ENCODE results near the gene IER2. TPM values are rescaled to one million over a fixed set of nuclear protein-coding genes. Genes with fewer than 3 reads are reported as not detected.

IER2 gene
- total RNA-seq, 1 experiment from 2014 or later = 72.0 TPM

DNA sequence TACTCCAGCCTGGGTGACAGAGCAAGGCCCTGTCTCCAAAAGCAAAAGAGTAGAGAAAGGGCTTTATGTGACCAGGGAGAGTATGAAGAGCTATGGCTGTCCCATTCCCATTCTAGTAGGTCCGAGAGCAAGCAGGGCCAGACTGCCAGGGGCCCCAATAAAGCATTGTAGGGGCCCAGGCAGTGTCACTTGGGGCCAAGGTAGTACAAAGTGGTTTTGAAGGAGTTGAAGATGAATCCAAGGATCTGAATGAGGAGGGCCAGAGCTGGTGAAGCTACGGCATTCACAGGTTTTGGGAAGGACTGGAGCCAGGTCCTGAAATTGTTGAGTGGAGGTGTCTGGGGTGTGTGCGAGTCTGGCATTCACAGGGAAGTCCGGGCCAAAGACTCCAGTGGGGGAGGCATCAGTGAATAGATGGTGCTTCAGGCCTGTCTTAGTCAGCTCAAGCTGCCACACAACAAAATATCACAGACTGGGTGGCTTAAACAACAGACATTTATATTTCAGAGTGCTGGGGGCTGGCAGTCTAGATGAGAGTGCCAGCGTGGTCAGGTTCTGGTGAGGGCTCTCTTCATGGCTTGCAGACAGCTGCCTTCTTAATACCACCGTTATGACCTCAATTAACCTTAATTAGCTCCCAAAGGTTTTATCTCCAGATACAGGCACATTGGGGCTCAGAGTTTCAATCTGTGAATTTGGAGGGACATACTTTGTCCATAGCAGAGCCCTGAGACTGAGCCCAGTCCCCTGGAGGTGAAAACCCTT is 22.2 kb upstream of the IER2 start:
- Histone ChIP-seq H3K9me3 (no peaks in the 10 kb centered on the region), H3K36me3 (ENCODE audit: control insufficient read depth, insufficient read depth, low read length) (0 out of 2 replicates have a peak, but pooled peaks cover 2% of the 10 kb centered on the region), H3K27me3 (replicated peaks; ENCODE audit: control insufficient read depth, insufficient read depth, low read length) (no peaks in the 10 kb centered on the region), H3K4me3 (ENCODE audit: low read depth, low read length) (no peak overlapping the region), H3K4me1 (no peaks in the 10 kb centered on the region)
- H3K9me3 Mint-ChIP-seq (ENCODE audit: unreplicated experiment) = no peaks in the 10 kb centered on the region
- H3K4me3 Mint-ChIP-seq (ENCODE audit: unreplicated experiment) = no peak overlapping the region
- H3K4me1 Mint-ChIP-seq (ENCODE audit: low read depth, unreplicated experiment) = no peaks in the 10 kb centered on the region
- DNase-seq = no peak
- H3K27ac Mint-ChIP-seq (ENCODE audit: unreplicated experiment) = no peak overlapping the region
- intact Hi-C loops (cut with micrococcal nuclease; ENCODE audit: unreplicated experiment) = no loop called here
- CTCF ChIA-PET = no interaction called here
- peaks cover 42% of the 10 kb centered on the region for H3K36me3 Mint-ChIP-seq (ENCODE audit: insufficient read depth, unreplicated experiment)
- H3K27me3 Mint-ChIP-seq (ENCODE audit: insufficient read depth, unreplicated experiment) = no peaks in the 10 kb centered on the region
- POLR2A ChIA-PET = interaction anchor here (0.8 kb wide), 1 partner anchor 10 kb away, joined by 3 read pairs; the partner anchor contains the start of gene NACC1
- BruUV-seq (replicated peaks) = no TSS peak
- TF ChIP-seq, protein P1, sequence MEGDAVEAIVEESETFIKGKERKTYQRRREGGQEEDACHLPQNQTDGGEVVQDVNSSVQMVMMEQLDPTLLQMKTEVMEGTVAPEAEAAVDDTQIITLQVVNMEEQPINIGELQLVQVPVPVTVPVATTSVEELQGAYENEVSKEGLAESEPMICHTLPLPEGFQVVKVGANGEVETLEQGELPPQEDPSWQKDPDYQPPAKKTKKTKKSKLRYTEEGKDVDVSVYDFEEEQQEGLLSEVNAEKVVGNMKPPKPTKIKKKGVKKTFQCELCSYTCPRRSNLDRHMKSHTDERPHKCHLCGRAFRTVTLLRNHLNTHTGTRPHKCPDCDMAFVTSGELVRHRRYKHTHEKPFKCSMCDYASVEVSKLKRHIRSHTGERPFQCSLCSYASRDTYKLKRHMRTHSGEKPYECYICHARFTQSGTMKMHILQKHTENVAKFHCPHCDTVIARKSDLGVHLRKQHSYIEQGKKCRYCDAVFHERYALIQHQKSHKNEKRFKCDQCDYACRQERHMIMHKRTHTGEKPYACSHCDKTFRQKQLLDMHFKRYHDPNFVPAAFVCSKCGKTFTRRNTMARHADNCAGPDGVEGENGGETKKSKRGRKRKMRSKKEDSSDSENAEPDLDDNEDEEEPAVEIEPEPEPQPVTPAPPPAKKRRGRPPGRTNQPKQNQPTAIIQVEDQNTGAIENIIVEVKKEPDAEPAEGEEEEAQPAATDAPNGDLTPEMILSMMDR (IDR thresholded peaks at IDR 0.05; ENCODE audit: insufficient read depth in 1 of 2, low read depth in 1 of 2, low read length in 1 of 2, severe bottlenecking in 1 of 2, unreplicated experiment in 1 of 2) = no peak

DNA sequence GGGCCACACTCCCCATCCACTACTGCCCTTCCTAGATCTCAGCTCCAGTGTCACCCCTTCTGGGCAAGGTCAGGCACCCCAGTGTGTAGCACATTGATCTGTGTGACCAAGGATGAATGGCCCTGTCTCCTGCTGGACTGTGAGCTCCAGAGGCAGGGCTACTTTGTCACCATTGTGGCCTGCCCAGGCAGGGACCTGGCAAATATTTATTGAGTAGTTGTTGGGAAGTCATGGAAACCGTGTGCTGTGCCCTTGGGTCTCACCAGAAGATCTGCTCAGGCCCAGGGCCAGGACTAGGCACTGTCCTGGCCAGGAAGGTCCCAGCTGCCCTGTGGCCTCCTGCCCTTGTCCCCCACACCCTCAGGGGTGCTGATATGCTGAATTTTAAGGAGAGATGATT is 21.6 kb upstream of the IER2 start:
- no peaks in the 10 kb centered on the region for H3K27me3 Mint-ChIP-seq (ENCODE audit: insufficient read depth, unreplicated experiment)
- no peaks in the 10 kb centered on the region for H3K9me3 Mint-ChIP-seq (ENCODE audit: unreplicated experiment)
- Histone ChIP-seq H3K4me1 (no peaks in the 10 kb centered on the region), H3K27me3 (replicated peaks; ENCODE audit: control insufficient read depth, insufficient read depth, low read length) (no peaks in the 10 kb centered on the region), H3K36me3 (ENCODE audit: control insufficient read depth, insufficient read depth, low read length) (0 out of 2 replicates have a peak, but pooled peaks cover 2% of the 10 kb centered on the region), H3K4me3 (ENCODE audit: low read depth, low read length) (no peak overlapping the region), H3K9me3 (no peaks in the 10 kb centered on the region)
- no peaks in the 10 kb centered on the region for H3K4me1 Mint-ChIP-seq (ENCODE audit: low read depth, unreplicated experiment)
- peak overlapping the region; percentile 32 for H3K27ac Mint-ChIP-seq (ENCODE audit: unreplicated experiment)
- ChIA-PET CTCF (interaction anchor here (0.7 kb wide), 1 partner anchor 151 kb away, joined by 3 read pairs; no protein-coding TSS in a partner anchor), POLR2A (no interaction called here)
- intact Hi-C loops (cut with micrococcal nuclease; ENCODE audit: unreplicated experiment) = no loop called here
- no peak for DNase-seq
- peaks cover 48% of the 10 kb centered on the region for H3K36me3 Mint-ChIP-seq (ENCODE audit: insufficient read depth, unreplicated experiment)
- no peak overlapping the region for H3K4me3 Mint-ChIP-seq (ENCODE audit: unreplicated experiment)
- TF ChIP-seq, protein P1 (IDR thresholded peaks at IDR 0.05; ENCODE audit: insufficient read depth in 1 of 2, low read depth in 1 of 2, low read length in 1 of 2, severe bottlenecking in 1 of 2, unreplicated experiment in 1 of 2) = no peak
- BruUV-seq (replicated peaks) = no TSS peak

DNA sequence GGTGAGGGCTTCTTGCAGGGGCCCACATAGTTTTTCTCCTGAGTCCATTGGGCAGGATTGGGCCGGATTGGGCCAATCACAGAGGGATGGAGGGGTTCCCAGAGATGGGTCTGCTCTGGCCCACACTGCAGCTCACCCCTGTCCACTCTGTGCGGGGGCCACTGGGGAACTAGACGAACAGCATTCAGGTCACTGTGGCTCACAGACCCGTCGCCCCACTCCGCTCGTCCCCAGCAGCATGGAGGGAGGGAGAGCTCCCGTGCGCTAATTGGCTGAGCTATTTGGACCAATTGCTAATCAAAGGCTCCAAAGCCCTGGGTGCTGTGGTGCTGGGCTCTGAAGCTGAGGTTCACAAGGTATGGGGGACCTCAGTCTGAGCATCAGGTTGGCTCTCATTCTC is 20.8 kb upstream of the IER2 start:
- CTCF ChIA-PET = interaction anchor here (0.7 kb wide), 1 partner anchor 152 kb away, joined by 3 read pairs; no protein-coding TSS in a partner anchor
- H3K27ac Mint-ChIP-seq (ENCODE audit: unreplicated experiment) = no peak overlapping the region

More for the DNA sequence above, 20.8 kb upstream of the IER2 start:
- Histone ChIP-seq H3K4me1 (no peaks in the 10 kb centered on the region), H3K9me3 (no peaks in the 10 kb centered on the region), H3K4me3 (ENCODE audit: low read depth, low read length) (no peak overlapping the region), H3K36me3 (ENCODE audit: control insufficient read depth, insufficient read depth, low read length) (0 out of 2 replicates have a peak, but pooled peaks cover 2% of the 10 kb centered on the region), H3K27me3 (replicated peaks; ENCODE audit: control insufficient read depth, insufficient read depth, low read length) (no peaks in the 10 kb centered on the region)
- Mint-ChIP-seq H3K36me3 (ENCODE audit: insufficient read depth, unreplicated experiment) (peaks cover 49% of the 10 kb centered on the region), H3K27me3 (ENCODE audit: insufficient read depth, unreplicated experiment) (no peaks in the 10 kb centered on the region), H3K9me3 (ENCODE audit: unreplicated experiment) (no peaks in the 10 kb centered on the region), H3K4me1 (ENCODE audit: low read depth, unreplicated experiment) (no peaks in the 10 kb centered on the region), H3K4me3 (ENCODE audit: unreplicated experiment) (no peak overlapping the region)
- no TSS peak for BruUV-seq (replicated peaks)
- TF ChIP-seq, protein P1 (IDR thresholded peaks at IDR 0.05; ENCODE audit: insufficient read depth in 1 of 2, low read depth in 1 of 2, low read length in 1 of 2, severe bottlenecking in 1 of 2, unreplicated experiment in 1 of 2) = no peak
- POLR2A ChIA-PET = no interaction called here
- no peak for DNase-seq
- intact Hi-C loops (cut with micrococcal nuclease; ENCODE audit: unreplicated experiment) = no loop called here

All from Caco-2 (cell line).